IMR-90 (cell line): ENCODE results near the gene GNG2. TPM values are rescaled to one million over a fixed set of nuclear protein-coding genes. Genes with fewer than 3 reads are reported as not detected.

Experiments
- polyA plus RNA-seq, 3 experiments: library from polyadenylated mRNA; depleted of rRNA; stranded (reverse); fragments of >200 nt; gene quantifications; 2 replicates each; pipeline ENCODE4 v1.2.3, GENCODE V29; 2012; ENCODE audit warnings: low replicate concordance in 1 of 3
- total RNA-seq: library from RNA; depleted of rRNA; stranded (reverse); fragments of >200 nt; gene quantifications from 2 replicates; pipeline ENCODE4 v1.2.3, GENCODE V29; 2012; rRNA removed

Gene GNG2
- total and polyA plus RNA-seq, 2 of the 4 experiments (the other 2 are of a cell fraction) = 13.1 to 14.6 TPM

Other genes starting within 250 kb of the GNG2 start
- gene FRMD6, start 208.7 kb upstream of the GNG2 start, total RNA-seq = 620 and 682 TPM in 2 replicates
- gene FRMD6, start 208.7 kb upstream of the GNG2 start, polyA plus RNA-seq (2012; rRNA removed) = 243 and 244 TPM in 2 replicates
- 53.2 and 94.7 TPM in 2 replicates for gene RTRAF, start 128.9 kb downstream of the GNG2 start, total RNA-seq
- 102 and 139 TPM in 2 replicates for gene RTRAF, start 128.9 kb downstream of the GNG2 start, polyA plus RNA-seq (2012; rRNA removed)
- 101 and 102 TPM in 2 replicates for gene NID2, start 208.4 kb downstream of the GNG2 start, total RNA-seq
- gene NID2, start 208.4 kb downstream of the GNG2 start, polyA plus RNA-seq (2012; rRNA removed) = 278 and 303 TPM in 2 replicates